Ovary (tissue), 3 donors: Measurements from ENCODE around the gene GRID2.

Experiments
- CTCF ChIP-seq, 3 donors: fragments of 450-650 bp in 2 of 3; fragments of 200-600 bp in 1 of 3; IDR thresholded peaks; one replicate each; pipeline versions ENCODE4 v1.5.1 to v1.8.0; 2016 to 2022; ENCODE audit warnings: antibody characterized with exemption in 3 of 3, mild to moderate bottlenecking in 1 of 3
- EP300 ChIP-seq: sonication (generic); formaldehyde crosslinking; IDR thresholded peaks from one replicate; pipeline ENCODE4 v1.6.1; 2017; ENCODE audit warnings: antibody characterized with exemption
- POLR2A ChIP-seq: fragments of 450-650 bp; IDR thresholded peaks from one replicate; pipeline ENCODE4 v1.6.1; 2017; ENCODE audit warnings: antibody characterized with exemption, mild to moderate bottlenecking, moderate library complexity
- donor health status: DM: no; HTN: no; CAD: no.

DNA sequence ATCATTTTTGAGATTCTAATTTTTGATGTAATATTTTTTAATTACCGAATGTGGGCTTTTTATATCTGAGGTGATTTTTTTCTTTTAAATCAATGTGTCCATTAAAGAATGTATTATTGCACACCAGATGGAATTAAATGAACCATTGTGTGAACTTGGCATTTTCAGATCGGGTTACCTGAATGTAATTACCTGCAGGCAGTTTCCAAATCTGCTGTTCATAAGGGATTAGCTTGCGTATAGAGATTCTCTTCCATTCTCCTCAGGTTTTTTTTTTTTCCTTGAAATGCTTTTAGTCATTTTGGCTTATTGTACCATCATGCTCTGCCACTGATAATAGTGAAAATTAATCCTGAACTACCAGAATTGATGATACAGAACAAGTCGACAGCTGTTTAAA is 1013.3 kb downstream of the GRID2 start:
- TF ChIP-seq CTCF (IDR thresholded peaks at IDR 0.05) = no peak
- no peak for TF ChIP-seq EP300
- no peak for TF ChIP-seq POLR2A
